Testis (tissue), 2 donors: ENCODE measurements around the gene ULBP3.

Experiments used
- CTCF ChIP-seq, 3 experiments: fragments of 450-650 bp in 2 of 3; fragments of 200-600 bp in 1 of 3; sonication (generic) in 1 of 3; IDR thresholded peaks; one replicate each; pipeline ENCODE4 v1.5.1; 2016 to 2019; ENCODE audit warnings: antibody characterized with exemption in 3 of 3, mild to moderate bottlenecking in 2 of 3, moderate library complexity in 1 of 3
- POLR2A ChIP-seq: fragments of 450-650 bp; IDR thresholded peaks from one replicate; pipeline ENCODE4 v1.6.1; 2017; ENCODE audit warnings: antibody characterized with exemption, mild to moderate bottlenecking, moderate library complexity

- TF ChIP-seq CTCF (IDR thresholded peaks at IDR 0.05) (no peak), POLR2A (no peak)
Observed at GRCh38 chr6:150090328-150090727, 21.4 kb upstream of the ULBP3 start.
